ENCODE data around the gene BCAS1.
"Not testable (repeated sequence)": the region's sequence is repeated elsewhere in the genome, so short reads cannot be mapped to it uniquely, and the experiment has no call there.

The BCAS1 gene

GRCh38 chr20:54011346-54011745, 59.0 kb downstream of the BCAS1 start:
- Histone ChIP-seq H3K27ac (replicated peaks) (no peak overlapping the region), H3K27me3 (ENCODE audit: insufficient read depth, poor library complexity, severe bottlenecking) (peaks cover 9% of the 10 kb centered on the region), H3K4me3 (replicated peaks; ENCODE audit: insufficient read depth, low read length) (no peak overlapping the region)
- no peak for DNase-seq (ENCODE audit: low read depth in 1 of 2, low spot score in 1 of 2)
- no peak for TF ChIP-seq CTCF (IDR thresholded peaks at IDR 0.05; ENCODE audit: insufficient read depth, low read length)
- no peak for TF ChIP-seq POLR2AphosphoS5 (IDR thresholded peaks at IDR 0.05; ENCODE audit: low read depth)
- TF ChIP-seq GABPA (IDR thresholded peaks at IDR 0.05; ENCODE audit: low read depth) = no peak
- TF ChIP-seq REST (IDR thresholded peaks at IDR 0.05; ENCODE audit: insufficient replicate concordance, low read depth) = no peak
- no peak for TF ChIP-seq SPI1 (IDR thresholded peaks at IDR 0.05; ENCODE audit: borderline replicate concordance, low read depth)

- H3K27ac ChIP-seq (replicated peaks); DNase-seq (ENCODE audit: low read depth in 1 of 2, low spot score in 1 of 2); H3K4me3 ChIP-seq (replicated peaks; ENCODE audit: insufficient read depth, low read length); H3K27me3 ChIP-seq (ENCODE audit: insufficient read depth, poor library complexity, severe bottlenecking): not testable (repeated sequence)
Measured at GRCh38 chr20:54006216-54006615, 64.2 kb downstream of the BCAS1 start.

- Histone ChIP-seq H3K27me3 (ENCODE audit: insufficient read depth, poor library complexity, severe bottlenecking) (peaks cover 3% of the 10 kb centered on the region), H3K4me3 (replicated peaks; ENCODE audit: insufficient read depth, low read length) (no peak overlapping the region), H3K27ac (replicated peaks) (no peak overlapping the region)
- no peak for DNase-seq (ENCODE audit: low read depth in 1 of 2, low spot score in 1 of 2)
- TF ChIP-seq CTCF (IDR thresholded peaks at IDR 0.05; ENCODE audit: insufficient read depth, low read length) (no peak), POLR2AphosphoS5 (IDR thresholded peaks at IDR 0.05; ENCODE audit: low read depth) (no peak), REST (IDR thresholded peaks at IDR 0.05; ENCODE audit: insufficient replicate concordance, low read depth) (no peak), GABPA (IDR thresholded peaks at IDR 0.05; ENCODE audit: low read depth) (no peak), SPI1 (IDR thresholded peaks at IDR 0.05; ENCODE audit: borderline replicate concordance, low read depth) (no peak)
Measured at GRCh38 chr20:54005524-54005923, 64.9 kb downstream of the BCAS1 start.

- DNase-seq (ENCODE audit: low read depth in 1 of 2, low spot score in 1 of 2) = no peak
- no peak for TF ChIP-seq POLR2AphosphoS5 (IDR thresholded peaks at IDR 0.05; ENCODE audit: low read depth)
- no peak overlapping the region for H3K27ac ChIP-seq (replicated peaks)
Measured at GRCh38 chr20:54004445-54004844, 65.9 kb downstream of the BCAS1 start.

GRCh38 chr20:54002741-54003140, 67.7 kb downstream of the BCAS1 start:
- no peak for DNase-seq (ENCODE audit: low read depth in 1 of 2, low spot score in 1 of 2)
- H3K27ac ChIP-seq (replicated peaks) = no peak overlapping the region
- H3K4me3 ChIP-seq (replicated peaks; ENCODE audit: insufficient read depth, low read length) = no peak overlapping the region
- no peaks in the 10 kb centered on the region for H3K27me3 ChIP-seq (ENCODE audit: insufficient read depth, poor library complexity, severe bottlenecking)
- TF ChIP-seq SPI1 (IDR thresholded peaks at IDR 0.05; ENCODE audit: borderline replicate concordance, low read depth) (no peak), GABPA (IDR thresholded peaks at IDR 0.05; ENCODE audit: low read depth) (no peak), REST (IDR thresholded peaks at IDR 0.05; ENCODE audit: insufficient replicate concordance, low read depth) (no peak), POLR2AphosphoS5 (IDR thresholded peaks at IDR 0.05; ENCODE audit: low read depth) (no peak), CTCF (IDR thresholded peaks at IDR 0.05; ENCODE audit: insufficient read depth, low read length) (no peak)

More at GRCh38 chr20:54004445-54004844, 65.9 kb downstream of the BCAS1 start:
- Histone ChIP-seq H3K4me3 (replicated peaks; ENCODE audit: insufficient read depth, low read length) (no peak overlapping the region), H3K27me3 (ENCODE audit: insufficient read depth, poor library complexity, severe bottlenecking) (peaks cover 3% of the 10 kb centered on the region)
